Fibroblast of lung (primary cell): ENCODE data around the gene DPM1.

Source experiments
- EZH2 ChIP-seq: IDR thresholded peaks from 2 replicates; pipeline ENCODE4 v1.5.1; 2012; ENCODE audit warnings: low read length, control low read depth, mild to moderate bottlenecking; ENCODE audit errors: missing control alignments
- TF ChIP-seq, protein P1 (sequence below), 2 donors: IDR thresholded peaks in 1 of 2; conservative IDR thresholded peaks in 1 of 2; 1 replicate in 1 of 2; 2 replicates in 1 of 2; pipeline ENCODE4 v1.5.1; 2011 to 2012; ENCODE audit warnings: low read length in 2 of 2, control low read depth in 1 of 2, inconsistent platforms in 1 of 2, low read depth in 1 of 2, mild to moderate bottlenecking in 1 of 2

DNA sequence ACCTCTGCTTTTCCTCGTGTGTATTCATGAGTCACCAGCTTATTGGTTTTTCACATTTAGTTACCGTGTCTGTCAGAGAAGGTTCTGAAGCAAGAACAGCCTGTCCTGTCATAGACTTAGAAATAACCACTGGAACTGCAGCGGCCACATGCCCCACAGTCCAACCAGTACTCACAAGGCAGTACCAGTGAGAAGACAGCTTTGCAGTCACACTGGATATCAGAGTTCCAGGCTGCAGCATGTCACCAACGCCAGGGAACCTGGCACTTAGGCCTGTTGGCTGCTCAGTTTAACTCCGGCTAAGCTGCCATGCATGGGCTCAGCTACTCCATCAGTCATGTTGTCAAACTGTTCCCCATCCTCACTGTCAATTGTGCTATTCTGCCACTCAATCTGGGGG lies 67.2 kb downstream of the DPM1 start:
- TF ChIP-seq, protein P1, sequence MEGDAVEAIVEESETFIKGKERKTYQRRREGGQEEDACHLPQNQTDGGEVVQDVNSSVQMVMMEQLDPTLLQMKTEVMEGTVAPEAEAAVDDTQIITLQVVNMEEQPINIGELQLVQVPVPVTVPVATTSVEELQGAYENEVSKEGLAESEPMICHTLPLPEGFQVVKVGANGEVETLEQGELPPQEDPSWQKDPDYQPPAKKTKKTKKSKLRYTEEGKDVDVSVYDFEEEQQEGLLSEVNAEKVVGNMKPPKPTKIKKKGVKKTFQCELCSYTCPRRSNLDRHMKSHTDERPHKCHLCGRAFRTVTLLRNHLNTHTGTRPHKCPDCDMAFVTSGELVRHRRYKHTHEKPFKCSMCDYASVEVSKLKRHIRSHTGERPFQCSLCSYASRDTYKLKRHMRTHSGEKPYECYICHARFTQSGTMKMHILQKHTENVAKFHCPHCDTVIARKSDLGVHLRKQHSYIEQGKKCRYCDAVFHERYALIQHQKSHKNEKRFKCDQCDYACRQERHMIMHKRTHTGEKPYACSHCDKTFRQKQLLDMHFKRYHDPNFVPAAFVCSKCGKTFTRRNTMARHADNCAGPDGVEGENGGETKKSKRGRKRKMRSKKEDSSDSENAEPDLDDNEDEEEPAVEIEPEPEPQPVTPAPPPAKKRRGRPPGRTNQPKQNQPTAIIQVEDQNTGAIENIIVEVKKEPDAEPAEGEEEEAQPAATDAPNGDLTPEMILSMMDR (conservative IDR thresholded peaks at IDR 0.05 in 1 of 2, IDR thresholded peaks at IDR 0.05 in 1 of 2; ENCODE audit: low read depth in 1 of 2, low read length in 2 of 2) = no peak
- no peak for TF ChIP-seq EZH2
